Activated CD8-positive, alpha-beta memory T cell treated with anti-CD3 and anti-CD28 coated beads, Interleukin-2, amount 10 ng/mL, durations not matched to agents 7 days and 5 days (primary cell): ENCODE data around the gene CD86. TPM values are rescaled to one million over a fixed set of nuclear protein-coding genes. Genes with fewer than 3 reads are reported as not detected.
"Not testable (repeated sequence)": the region's sequence is repeated elsewhere in the genome, so short reads cannot be mapped to it uniquely, and the experiment has no call there.

Experiments
- ATAC-seq: fragments of 150-1000 bp; cut with Tn5 transposase; one replicate; pipeline ENCODE4 v1.10.0; 2021; ENCODE audit warnings: moderate library complexity
- CTCF ChIA-PET: fragments of 350-600 bp; sonication (Branson Sonifier 250); formaldehyde crosslinking; loops from one replicate; lab custom pipeline; 2021; ENCODE audit warnings: antibody characterized with exemption; lab: Charles Lee
- DNase-seq: peaks from one replicate; pipeline ENCODE4 v3.0.0-alpha.2; 2020
- H3K27ac Mint-ChIP-seq: one replicate; pipeline ENCODE4 v1.8.0; 2021; ENCODE audit warnings: mild to moderate bottlenecking, mixed read lengths
- H3K27me3 Mint-ChIP-seq: one replicate; pipeline ENCODE4 v1.8.0; 2021; ENCODE audit warnings: mixed read lengths
- H3K36me3 Mint-ChIP-seq: one replicate; pipeline ENCODE4 v1.8.0; 2021; ENCODE audit warnings: mild to moderate bottlenecking, mixed read lengths
- H3K4me1 Mint-ChIP-seq: one replicate; pipeline ENCODE4 v1.8.0; 2021; ENCODE audit warnings: mixed read lengths
- H3K4me3 Mint-ChIP-seq: one replicate; pipeline ENCODE4 v1.8.0; 2021; ENCODE audit warnings: mild to moderate bottlenecking, moderate library complexity, mixed read lengths
- H3K9me3 Mint-ChIP-seq: one replicate; pipeline ENCODE4 v1.8.0; 2022; ENCODE audit warnings: low read depth, mixed read lengths
- total RNA-seq, 2 experiments: library from RNA; stranded (reverse); gene quantifications; one replicate each; pipeline ENCODE4 v1.2.3, GENCODE V29; 2021

The CD86 gene
- total RNA-seq, 2 experiments from 2014 or later: 23.4 to 25.3 TPM

- Mint-ChIP-seq H3K4me1 (peaks cover 28% of the 10 kb centered on the region), H3K36me3 (peaks cover 35% of the 10 kb centered on the region), H3K4me3 (no peak overlapping the region), H3K27ac (no peak overlapping the region), H3K9me3 (peaks cover 17% of the 10 kb centered on the region), H3K27me3 (no peaks in the 10 kb centered on the region)
- no peak for ATAC-seq
- CTCF ChIA-PET: interaction anchor here (1.6 kb wide), 1 partner anchor 35 kb away, joined by 4 read pairs; the partner anchor contains the start of gene CASR
- DNase-seq: no peak
These were observed 93.9 kb downstream of the CD86 start for GRCh38 chr3:122148941-122149627.

DNA sequence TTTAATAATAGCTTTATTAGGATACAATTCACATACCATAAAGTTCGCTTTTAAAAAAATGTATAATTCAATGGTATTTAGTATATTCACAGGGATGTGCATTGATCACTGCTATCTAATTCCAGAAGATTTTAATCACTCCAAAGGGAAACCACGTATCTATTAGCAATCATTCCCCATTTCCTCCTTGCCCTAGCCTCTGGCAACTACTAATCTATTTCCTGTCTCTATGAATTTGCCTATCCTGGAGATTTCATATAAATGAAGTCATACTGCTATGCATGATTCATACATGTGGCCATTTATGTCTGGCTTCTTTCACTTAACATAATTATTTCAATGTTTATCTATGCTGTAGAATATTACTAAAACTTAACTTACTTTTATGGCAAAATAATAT, 96.3 kb downstream of the CD86 start:
- H3K36me3 Mint-ChIP-seq: peaks cover 42% of the 10 kb centered on the region
- no peak for ATAC-seq
- H3K27ac Mint-ChIP-seq: no peak overlapping the region
- CTCF ChIA-PET: no interaction called here
- H3K4me3 Mint-ChIP-seq: no peak overlapping the region
- H3K9me3 Mint-ChIP-seq: peaks cover 36% of the 10 kb centered on the region
- no peak for DNase-seq
- peaks cover 31% of the 10 kb centered on the region for H3K4me1 Mint-ChIP-seq
- H3K27me3 Mint-ChIP-seq: no peaks in the 10 kb centered on the region

DNA sequence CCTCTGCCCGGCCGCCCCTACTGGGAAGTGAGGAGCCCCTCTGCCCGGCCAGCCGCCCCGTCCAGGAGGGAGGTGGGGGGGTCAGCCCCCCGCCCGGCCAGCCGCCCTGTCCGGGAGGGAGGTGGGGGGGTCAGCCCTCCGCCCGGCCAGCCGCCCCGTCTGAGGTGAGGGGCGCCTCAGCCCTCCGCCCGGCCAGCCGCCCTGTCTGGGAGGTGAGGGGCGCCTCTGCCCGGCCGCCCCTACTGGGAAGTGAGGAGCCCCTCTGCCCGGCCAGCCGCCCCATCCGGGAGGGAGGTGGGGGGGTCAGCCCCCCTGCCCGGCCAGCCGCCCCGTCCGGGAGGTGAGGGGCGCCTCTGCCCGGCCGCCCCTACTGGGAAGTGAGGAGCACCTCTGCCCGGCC, 109.8 kb downstream of the CD86 start:
- H3K36me3 Mint-ChIP-seq: peaks cover 12% of the 10 kb centered on the region
- peaks cover 31% of the 10 kb centered on the region for H3K27me3 Mint-ChIP-seq
- DNase-seq, CTCF ChIA-PET, H3K4me1 Mint-ChIP-seq, H3K27ac Mint-ChIP-seq, H3K4me3 Mint-ChIP-seq, H3K9me3 Mint-ChIP-seq, ATAC-seq: not testable (repeated sequence)

GRCh38 chr3:122167630-122168029, 112.5 kb downstream of the CD86 start:
- Mint-ChIP-seq H3K27ac (no peak overlapping the region), H3K27me3 (peaks cover 13% of the 10 kb centered on the region), H3K4me3 (no peak overlapping the region), H3K36me3 (peaks cover 6% of the 10 kb centered on the region), H3K4me1 (no peaks in the 10 kb centered on the region), H3K9me3 (no peaks in the 10 kb centered on the region)
- DNase-seq (no peak), ATAC-seq (no peak)
- CTCF ChIA-PET: no interaction called here

DNA sequence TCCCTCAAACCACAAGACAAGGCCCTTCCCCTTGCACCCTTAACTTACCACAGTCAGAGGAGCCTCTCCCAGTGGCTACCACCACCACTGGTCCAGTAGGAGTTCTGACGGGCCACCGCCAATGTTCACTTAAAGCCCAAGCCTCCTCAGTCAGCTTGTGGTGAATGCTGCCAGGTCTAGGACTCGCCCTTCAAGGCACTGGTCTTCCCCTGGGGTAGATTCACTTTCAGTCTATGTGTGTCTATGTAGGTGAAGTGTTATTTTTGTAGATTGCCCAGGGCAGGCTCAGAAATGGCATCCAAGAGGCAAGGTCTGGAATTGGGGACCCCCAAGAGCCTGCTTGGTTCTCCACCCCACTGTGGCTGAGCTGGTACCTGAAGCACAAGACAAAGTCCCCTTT, 112.9 kb downstream of the CD86 start:
- Mint-ChIP-seq H3K27ac (no peak overlapping the region), H3K27me3 (peaks cover 9% of the 10 kb centered on the region), H3K9me3 (no peaks in the 10 kb centered on the region), H3K36me3 (peaks cover 9% of the 10 kb centered on the region), H3K4me1 (no peaks in the 10 kb centered on the region), H3K4me3 (no peak overlapping the region)
- ATAC-seq (no peak), DNase-seq (no peak)
- CTCF ChIA-PET: no interaction called here

DNA sequence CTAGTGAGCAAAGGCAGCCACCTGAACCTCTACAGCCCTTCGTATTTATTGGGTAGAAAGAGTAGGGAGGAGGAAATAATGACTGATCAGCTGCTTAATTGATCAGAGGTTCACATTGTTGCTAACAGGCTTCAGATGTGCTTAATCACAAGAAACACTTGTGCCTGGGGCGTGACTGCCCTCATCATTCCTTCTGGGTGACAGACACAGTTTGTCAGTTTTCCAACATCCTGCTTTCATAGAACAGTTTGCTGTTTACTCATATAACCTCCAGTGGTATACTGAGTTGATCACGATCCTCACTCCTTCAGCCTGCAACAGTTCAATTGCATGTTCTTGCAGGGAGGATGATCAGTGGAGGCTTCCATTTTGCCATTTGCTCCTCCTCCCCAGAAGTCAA, 114.7 kb downstream of the CD86 start:
- H3K4me1 Mint-ChIP-seq: no peaks in the 10 kb centered on the region

More for the DNA sequence above, 114.7 kb downstream of the CD86 start:
- H3K4me3 Mint-ChIP-seq: no peak overlapping the region
- peaks cover 2% of the 10 kb centered on the region for H3K9me3 Mint-ChIP-seq
- no peak overlapping the region for H3K27ac Mint-ChIP-seq
- DNase-seq: no peak
- no peak for ATAC-seq
- peaks cover 6% of the 10 kb centered on the region for H3K36me3 Mint-ChIP-seq
- peaks cover 11% of the 10 kb centered on the region for H3K27me3 Mint-ChIP-seq
- CTCF ChIA-PET: no interaction called here

Other genes with a start within 250 kb of the CD86 start
- gene IQCB1, start 220.3 kb upstream of the CD86 start, total RNA-seq: 10 to 100 TPM; 30.2 to 34.7 TPM
- gene EAF2, start 220.2 kb upstream of the CD86 start, total RNA-seq: 10 to 100 TPM; 19.9 to 22.0 TPM
- gene SLC15A2, start 161.0 kb upstream of the CD86 start, total RNA-seq: 1 to 10 TPM; 2.4 to 4.8 TPM
- 1 to 10 TPM; 3.8 to 4.5 TPM for gene ILDR1, start 33.1 kb upstream of the CD86 start, total RNA-seq
- not detected for gene CASR, start 128.3 kb downstream of the CD86 start, total RNA-seq